ENCODE measurements around the gene SPINK9. TPM values are rescaled to one million over a fixed set of nuclear protein-coding genes. Genes with fewer than 3 reads are reported as not detected.

Gene SPINK9, protein sequence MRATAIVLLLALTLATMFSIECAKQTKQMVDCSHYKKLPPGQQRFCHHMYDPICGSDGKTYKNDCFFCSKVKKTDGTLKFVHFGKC
- not detected for total RNA-seq

DNA sequence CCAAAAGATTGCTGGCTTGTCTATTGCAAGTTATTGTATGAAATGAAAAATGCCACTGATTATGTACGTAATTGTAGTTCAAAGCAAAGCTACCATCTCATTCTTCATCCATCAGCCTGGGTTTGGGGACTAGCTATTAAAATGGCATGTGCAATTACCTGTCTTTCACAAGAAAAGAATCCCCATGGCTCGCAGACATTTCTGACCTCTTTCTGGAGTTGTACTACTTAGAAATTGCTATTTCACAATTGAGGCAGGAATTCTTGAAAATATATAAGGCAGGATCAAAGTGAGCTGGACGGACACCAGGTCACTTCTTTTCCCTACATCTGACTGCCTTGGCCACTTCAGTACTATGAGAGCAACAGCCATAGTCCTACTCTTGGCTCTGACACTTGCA, at the start of gene SPINK9:
TSS of gene SPINK9 (plus strand) at position 301 of the 400 bp plus-strand sequence. CDS start at position 356, 55 bp downstream.
- H3K4me1 ChIP-seq, result no peaks in the 10 kb centered on the region
- no peaks in the 10 kb centered on the region for H3K9me3 ChIP-seq
- ATAC-seq, result no peak

DNA sequence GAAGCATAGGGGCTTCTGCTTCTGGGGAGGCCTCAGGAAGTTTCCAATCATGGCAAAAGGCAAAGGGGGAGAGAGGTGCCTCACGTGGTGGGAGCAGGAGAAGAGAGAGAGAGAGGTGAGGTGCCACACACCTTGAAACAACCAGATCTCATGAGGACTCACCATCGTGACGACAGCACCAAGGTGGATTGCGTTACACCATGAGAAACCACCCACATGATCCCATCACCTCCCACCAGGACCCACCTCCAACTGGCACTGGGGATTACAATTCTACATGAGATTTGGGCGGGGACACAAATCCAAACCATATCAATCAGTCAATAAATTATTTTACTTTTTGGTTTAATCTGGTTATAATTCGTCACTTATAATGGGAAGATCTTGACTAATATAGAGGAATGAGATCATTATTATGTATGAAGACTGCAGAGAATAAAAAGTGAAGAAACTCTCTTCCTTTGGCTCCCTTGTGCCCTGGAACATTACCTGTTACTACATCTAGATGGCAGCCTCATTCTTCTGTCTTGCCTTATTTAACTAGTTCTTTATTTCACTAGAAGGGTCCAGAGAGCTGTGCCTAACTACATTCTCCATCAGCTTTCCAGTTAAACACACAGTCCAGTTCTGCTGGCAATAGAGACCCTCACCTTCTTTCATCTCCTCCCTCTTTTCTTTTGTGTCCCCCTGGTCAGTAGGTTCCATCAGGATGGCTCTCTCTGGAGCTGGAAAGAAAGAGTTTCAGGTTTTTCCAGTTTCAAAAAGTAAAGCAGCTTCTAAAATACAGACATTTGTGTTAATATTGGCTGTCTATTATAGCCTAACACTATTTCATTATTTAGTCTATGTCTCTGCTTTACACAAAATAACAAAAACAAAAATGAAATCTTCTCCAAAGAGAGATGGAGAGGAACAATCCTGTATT, 44.8 kb upstream of the SPINK9 start:
- in situ Hi-C loops (cut with MboI; ENCODE audit: low sequenced_read_pairs in 4 of 4), result no loop called here
- H3K27me3 ChIP-seq, result no peaks in the 10 kb centered on the region

More for the DNA sequence above, at the start of gene SPINK9:
- no peak within 1 kb of the TSS for H3K27ac ChIP-seq
- DNase-seq, result no peak
- no peaks in the 10 kb centered on the region for H3K27me3 ChIP-seq
- H3K36me3 ChIP-seq, result no peaks in the 10 kb centered on the region
- TF ChIP-seq, protein P1, sequence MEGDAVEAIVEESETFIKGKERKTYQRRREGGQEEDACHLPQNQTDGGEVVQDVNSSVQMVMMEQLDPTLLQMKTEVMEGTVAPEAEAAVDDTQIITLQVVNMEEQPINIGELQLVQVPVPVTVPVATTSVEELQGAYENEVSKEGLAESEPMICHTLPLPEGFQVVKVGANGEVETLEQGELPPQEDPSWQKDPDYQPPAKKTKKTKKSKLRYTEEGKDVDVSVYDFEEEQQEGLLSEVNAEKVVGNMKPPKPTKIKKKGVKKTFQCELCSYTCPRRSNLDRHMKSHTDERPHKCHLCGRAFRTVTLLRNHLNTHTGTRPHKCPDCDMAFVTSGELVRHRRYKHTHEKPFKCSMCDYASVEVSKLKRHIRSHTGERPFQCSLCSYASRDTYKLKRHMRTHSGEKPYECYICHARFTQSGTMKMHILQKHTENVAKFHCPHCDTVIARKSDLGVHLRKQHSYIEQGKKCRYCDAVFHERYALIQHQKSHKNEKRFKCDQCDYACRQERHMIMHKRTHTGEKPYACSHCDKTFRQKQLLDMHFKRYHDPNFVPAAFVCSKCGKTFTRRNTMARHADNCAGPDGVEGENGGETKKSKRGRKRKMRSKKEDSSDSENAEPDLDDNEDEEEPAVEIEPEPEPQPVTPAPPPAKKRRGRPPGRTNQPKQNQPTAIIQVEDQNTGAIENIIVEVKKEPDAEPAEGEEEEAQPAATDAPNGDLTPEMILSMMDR (IDR thresholded peaks at IDR 0.05 in 4 of 5, conservative IDR thresholded peaks at IDR 0.05 in 1 of 5), result no peak
- TF ChIP-seq POLR2A (IDR thresholded peaks at IDR 0.05), result no peak
- intact Hi-C loops (cut with DNase I; ENCODE audit: low total_unique reads), result no loop called here
- in situ Hi-C loops (cut with MboI; ENCODE audit: low sequenced_read_pairs in 4 of 4), result no loop called here
- no peak within 1 kb of the TSS for H3K4me3 ChIP-seq

DNA sequence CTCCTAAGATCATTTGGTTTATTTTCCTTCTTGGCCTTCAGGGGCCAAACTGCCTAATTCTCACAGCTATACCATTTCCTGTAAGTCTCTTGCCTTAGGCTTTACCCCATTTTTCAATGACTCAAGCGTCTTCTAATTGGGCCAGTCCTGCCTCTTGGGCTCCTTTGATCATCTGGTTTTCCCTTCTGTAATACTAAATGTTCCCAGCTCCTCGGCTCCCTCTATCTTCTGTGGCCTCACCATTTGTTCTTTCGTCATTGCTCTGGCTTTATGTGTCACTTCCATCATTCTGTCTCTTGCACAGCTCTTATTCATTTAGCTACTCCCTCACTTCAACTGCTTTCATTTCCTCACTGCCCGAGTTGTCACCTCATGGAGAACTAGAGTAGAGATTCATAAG, 37.6 kb upstream of the SPINK9 start:
- Histone ChIP-seq H3K4me1 (no peaks in the 10 kb centered on the region), H3K9me3 (no peaks in the 10 kb centered on the region), H3K27ac (no peak overlapping the region), H3K27me3 (no peaks in the 10 kb centered on the region), H3K4me3 (no peak overlapping the region), H3K36me3 (no peaks in the 10 kb centered on the region)
- intact Hi-C loops (cut with DNase I; ENCODE audit: low total_unique reads), result no loop called here
- in situ Hi-C loops (cut with MboI; ENCODE audit: low sequenced_read_pairs in 4 of 4), result no loop called here
- ATAC-seq (no peak), DNase-seq (no peak)
- TF ChIP-seq, protein P1 (IDR thresholded peaks at IDR 0.05 in 4 of 5, conservative IDR thresholded peaks at IDR 0.05 in 1 of 5), result no peak
- TF ChIP-seq POLR2A (IDR thresholded peaks at IDR 0.05), result no peak

More for the DNA sequence above, 44.8 kb upstream of the SPINK9 start:
- ATAC-seq (no peak), DNase-seq (no peak)
- Histone ChIP-seq H3K36me3 (no peaks in the 10 kb centered on the region), H3K4me3 (no peak overlapping the region), H3K9me3 (no peaks in the 10 kb centered on the region), H3K4me1 (no peaks in the 10 kb centered on the region), H3K27ac (no peak overlapping the region)
- TF ChIP-seq, protein P1 (IDR thresholded peaks at IDR 0.05 in 4 of 5, conservative IDR thresholded peaks at IDR 0.05 in 1 of 5), result no peak
- TF ChIP-seq POLR2A (IDR thresholded peaks at IDR 0.05), result no peak
- intact Hi-C loops (cut with DNase I; ENCODE audit: low total_unique reads), result no loop called here

DNA sequence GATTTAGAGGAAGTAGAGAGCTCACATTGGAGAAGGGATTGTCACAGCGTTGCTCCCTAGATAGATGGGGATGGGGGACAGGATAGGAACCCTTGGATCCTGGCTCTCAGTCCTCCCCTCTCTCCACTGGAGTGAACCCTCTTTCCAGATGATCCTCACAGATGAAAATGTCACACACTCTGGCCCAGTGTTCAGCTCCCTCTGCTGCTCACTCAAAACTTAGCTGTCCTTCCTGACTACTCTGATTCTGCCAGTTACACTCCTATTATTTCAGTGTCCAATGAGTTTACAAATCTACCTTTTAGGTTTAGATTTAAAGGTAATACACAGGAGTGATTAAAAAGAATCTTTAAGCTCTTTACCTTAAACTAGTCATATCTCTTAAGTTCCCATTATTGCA, 28.9 kb upstream of the SPINK9 start:
- no peaks in the 10 kb centered on the region for H3K4me1 ChIP-seq
- no peaks in the 10 kb centered on the region for H3K27me3 ChIP-seq
- H3K36me3 ChIP-seq, result no peaks in the 10 kb centered on the region
- no peak overlapping the region for H3K4me3 ChIP-seq
- H3K27ac ChIP-seq, result no peak overlapping the region
- ATAC-seq (no peak), DNase-seq (no peak)
- in situ Hi-C loops (cut with MboI; ENCODE audit: low sequenced_read_pairs in 4 of 4), result no loop called here
- intact Hi-C loops (cut with DNase I; ENCODE audit: low total_unique reads), result no loop called here
- TF ChIP-seq POLR2A (IDR thresholded peaks at IDR 0.05), result no peak
- TF ChIP-seq, protein P1 (IDR thresholded peaks at IDR 0.05 in 4 of 5, conservative IDR thresholded peaks at IDR 0.05 in 1 of 5), result no peak
- H3K9me3 ChIP-seq, result no peaks in the 10 kb centered on the region

All from gastrocnemius medialis (tissue), 4 donors.